GM18951 (cell line): ENCODE data around the gene SH3PXD2A.
"Not testable (repeated sequence)": the region's sequence is repeated elsewhere in the genome, so short reads cannot be mapped to it uniquely, and the experiment has no call there.

Experiments used
- POLR2A ChIP-seq: IDR thresholded peaks from 4 replicates; pipeline ENCODE4 v1.6.1; 2011; ENCODE audit warnings: mild to moderate bottlenecking; ENCODE audit not compliant: insufficient read length, insufficient read depth; ENCODE audit errors: extremely low read depth
- in situ Hi-C: fragments of 300-500 bp; cut with MboI; formaldehyde crosslinking; loops from one replicate; pipeline ENCODE4 v1.12.0; 2022; ENCODE audit warnings: low sequenced_read_pairs, mixed read lengths, inconsistent platforms; ENCODE audit not compliant: unreplicated experiment

Gene SH3PXD2A

GRCh38 chr10:103640436-103641181 is 214.8 kb downstream of the SH3PXD2A start:
- no peak for TF ChIP-seq POLR2A
- in situ Hi-C loops: no loop called here

- in situ Hi-C loops: no loop called here
- TF ChIP-seq POLR2A: no peak
These were observed 216.4 kb downstream of the SH3PXD2A start for GRCh38 chr10:103638948-103639347.

- TF ChIP-seq POLR2A: no peak
These were observed 217.3 kb downstream of the SH3PXD2A start for GRCh38 chr10:103637927-103638557.

GRCh38 chr10:103637011-103637410 is 218.4 kb downstream of the SH3PXD2A start:
- TF ChIP-seq POLR2A: no peak
- in situ Hi-C loops: no loop called here

More at GRCh38 chr10:103637927-103638557, 217.3 kb downstream of the SH3PXD2A start:
- in situ Hi-C loops: no loop called here

GRCh38 chr10:103636492-103636891 is 218.9 kb downstream of the SH3PXD2A start:
- no peak for TF ChIP-seq POLR2A

GRCh38 chr10:103635580-103635979 is 219.8 kb downstream of the SH3PXD2A start:
- in situ Hi-C loops: no loop called here
- no peak for TF ChIP-seq POLR2A

More at GRCh38 chr10:103636492-103636891, 218.9 kb downstream of the SH3PXD2A start:
- in situ Hi-C loops: no loop called here

DNA sequence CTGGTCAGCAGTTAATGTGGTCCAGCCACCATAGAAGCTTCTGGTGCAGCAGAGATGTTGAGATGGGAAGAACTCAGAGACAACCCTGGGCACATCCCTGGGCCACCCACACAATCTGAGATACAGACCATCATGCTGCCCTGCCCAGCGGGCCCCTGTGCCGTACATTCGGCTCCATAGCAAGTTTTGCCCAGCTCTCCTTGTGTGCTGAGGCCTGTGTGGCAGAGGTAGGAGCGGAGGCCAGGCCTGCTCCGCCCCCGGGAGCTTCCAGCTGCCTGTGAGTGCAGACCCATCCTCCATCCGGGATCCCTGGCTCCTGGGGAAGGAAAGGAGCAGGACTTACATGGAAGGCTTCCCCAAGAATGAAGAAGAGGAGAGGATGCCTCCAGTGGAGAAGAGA is 221.5 kb downstream of the SH3PXD2A start:
- in situ Hi-C loops: no loop called here
- no peak for TF ChIP-seq POLR2A

DNA sequence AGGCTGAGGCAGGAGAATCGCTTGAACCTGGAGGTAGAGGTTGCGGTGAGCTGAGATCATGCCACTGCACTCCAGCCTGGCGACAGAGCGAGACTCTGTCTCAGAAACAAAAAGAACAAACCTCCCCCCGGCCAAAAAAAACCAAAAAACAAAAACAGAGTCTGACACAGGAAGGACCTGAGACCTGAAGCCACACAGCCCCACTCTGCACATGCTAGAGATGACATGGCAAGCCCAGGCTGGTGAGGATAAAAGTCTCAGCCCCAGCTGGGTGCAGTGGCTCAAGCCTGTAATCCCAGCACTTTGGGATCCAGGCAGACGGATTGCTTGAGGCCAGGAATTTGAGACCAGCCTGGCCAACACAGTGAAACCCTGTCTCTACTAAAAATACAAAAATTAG is 222.5 kb downstream of the SH3PXD2A start:
- in situ Hi-C loops: not testable (repeated sequence)

- no peak for TF ChIP-seq POLR2A
- in situ Hi-C loops: no loop called here
These were observed 223.1 kb downstream of the SH3PXD2A start for GRCh38 chr10:103632247-103632642.

DNA sequence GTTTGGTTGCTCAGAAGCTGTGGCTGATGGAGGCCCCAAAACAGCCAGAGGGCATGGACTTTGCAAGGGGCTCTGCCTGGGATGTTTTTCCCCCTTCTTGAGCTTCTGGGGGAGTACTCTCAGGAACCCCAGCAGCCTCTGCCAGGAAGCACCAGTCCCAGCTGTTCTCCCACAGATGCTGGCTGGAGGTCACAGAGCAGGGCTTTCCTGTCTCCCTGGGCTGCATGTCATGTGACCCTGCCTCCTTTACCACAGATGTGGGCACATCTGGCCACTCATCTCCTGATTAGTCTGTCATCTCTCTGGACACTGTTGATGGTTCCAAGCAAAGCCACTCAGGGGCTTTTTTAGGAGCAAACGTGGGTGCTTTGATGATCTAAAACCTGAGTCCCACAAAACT is 225.2 kb downstream of the SH3PXD2A start:
- in situ Hi-C loops: no loop called here
- no peak for TF ChIP-seq POLR2A

DNA sequence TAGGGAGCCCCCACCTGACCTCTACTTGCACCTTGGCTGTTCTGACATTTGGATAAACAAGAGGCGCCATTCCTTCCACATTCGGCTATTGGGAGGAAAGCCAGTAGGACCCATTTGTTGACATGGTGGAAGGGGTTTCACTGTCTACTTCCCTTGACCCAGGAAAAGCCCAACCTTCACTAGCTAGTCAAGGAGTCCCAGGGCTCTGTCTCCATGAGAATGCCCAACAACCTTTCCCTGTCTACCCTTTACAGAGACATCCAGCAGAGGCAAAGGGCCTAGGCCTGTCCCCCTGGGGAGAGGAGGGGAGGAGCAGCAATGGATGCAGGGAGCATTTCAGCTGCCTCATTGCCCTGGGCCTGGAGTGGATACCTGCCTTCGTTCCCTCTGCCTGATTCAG is 225.8 kb downstream of the SH3PXD2A start:
- TF ChIP-seq POLR2A: no peak
- in situ Hi-C loops: no loop called here

- in situ Hi-C loops: no loop called here
- TF ChIP-seq POLR2A: no peak
These were observed 227.5 kb downstream of the SH3PXD2A start for GRCh38 chr10:103627893-103628292.

DNA sequence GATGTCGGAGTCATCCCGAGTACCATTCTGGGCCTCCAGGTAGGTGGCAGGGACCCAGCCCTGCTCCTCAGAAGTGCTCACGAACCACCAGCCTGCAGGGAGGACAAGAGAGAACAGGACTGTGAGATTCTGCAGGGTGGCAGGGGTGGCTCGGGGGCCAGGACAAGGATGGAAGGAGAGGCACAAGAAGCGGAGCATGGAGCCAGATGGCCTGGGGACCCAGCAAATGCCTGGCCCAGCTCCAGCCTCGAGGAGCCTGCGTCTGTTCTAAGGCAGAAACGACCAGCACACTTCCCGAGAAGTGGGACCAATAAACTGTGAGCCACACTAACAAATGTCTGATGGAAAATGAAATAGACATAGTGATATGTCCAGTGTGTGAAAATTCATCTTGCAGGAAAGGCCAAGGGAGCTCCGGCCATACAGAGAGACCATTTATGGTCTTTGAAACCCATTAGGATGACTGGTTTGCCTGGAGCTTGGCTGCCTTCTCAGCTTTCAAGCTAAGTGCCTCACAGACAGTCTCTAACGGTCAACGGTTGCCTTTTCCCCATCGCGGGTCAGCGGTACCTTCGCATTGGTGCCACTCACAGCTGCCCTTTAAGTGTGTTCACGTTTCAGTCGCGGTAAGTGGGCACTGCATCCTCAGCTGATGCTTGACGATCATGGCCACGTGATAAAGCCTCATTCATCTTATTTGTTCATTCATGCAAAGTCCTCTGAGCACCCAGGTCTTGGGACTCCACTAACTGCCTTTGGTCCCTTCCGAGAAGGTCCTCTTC is 228.1 kb downstream of the SH3PXD2A start:
- in situ Hi-C loops: no loop called here

More for the DNA sequence above, 228.1 kb downstream of the SH3PXD2A start:
- TF ChIP-seq POLR2A: no peak
